OCI-LY3 (cell line): ENCODE data around the gene DRD3.

Experiments
- H2AFZ ChIP-seq: fragments of 200-600, 300-600 bp; shearing (Covaris generic); 2 replicates; pipeline ENCODE4 v1.6.0; 2014; ENCODE audit warnings: antibody characterized with exemption, low read depth, low read length
- H3K27ac ChIP-seq: fragments of 200-600, 300-600 bp; sonication (generic); 2 replicates; pipeline ENCODE4 v1.5.1; 2014; ENCODE audit warnings: mild to moderate bottlenecking, low read length, moderate library complexity, mixed read lengths
- H3K27me3 ChIP-seq: fragments of 200-600, 300-600 bp; sonication (generic); 2 replicates; pipeline ENCODE4 v1.6.1; 2014; ENCODE audit warnings: low read depth, low read length, mixed read lengths
- H3K36me3 ChIP-seq: fragments of 200-600, 300-600 bp; sonication (generic); replicated peaks from 2 replicates; pipeline ENCODE3; 2014; ENCODE audit warnings: low read depth, low read length, mixed read lengths
- H3K4me1 ChIP-seq: fragments of 300-600, 200-600 bp; sonication (generic); 2 replicates; pipeline ENCODE4 v1.6.1; 2014; ENCODE audit warnings: low read length, mixed read lengths
- H3K4me2 ChIP-seq: fragments of 200-600, 300-600 bp; sonication (generic); 2 replicates; pipeline ENCODE4 v1.6.1; 2014; ENCODE audit warnings: low read length, mixed read lengths
- H3K4me3 ChIP-seq: fragments of 300-600, 200-600 bp; sonication (generic); 2 replicates; pipeline ENCODE4 v1.5.1; 2014; ENCODE audit warnings: antibody characterized with exemption, mild to moderate bottlenecking, low read length, moderate library complexity
- H3K79me2 ChIP-seq: fragments of 300-600, 200-600 bp; shearing (Covaris generic); 2 replicates; pipeline ENCODE4 v1.6.1; 2014; ENCODE audit warnings: mild to moderate bottlenecking, low read length, mixed read lengths
- H3K9ac ChIP-seq: fragments of 300-600, 200-600 bp; shearing (Covaris generic); 2 replicates; pipeline ENCODE4 v1.6.0; 2014; ENCODE audit warnings: mild to moderate bottlenecking, low read length, moderate library complexity
- H3K9me3 ChIP-seq: fragments of 200-600, 300-600 bp; shearing (Covaris generic); 2 replicates; pipeline ENCODE4 v1.6.1; 2014; ENCODE audit warnings: low read length, mixed read lengths; ENCODE audit not compliant: insufficient read depth
- H4K20me1 ChIP-seq: fragments of 200-600, 300-600 bp; sonication (generic); 2 replicates; pipeline ENCODE4 v1.6.1; 2016; ENCODE audit warnings: low read length, mixed read lengths; ENCODE audit not compliant: insufficient read depth
- CTCF ChIP-seq: fragments of 200-600, 300-600 bp; sonication (generic); IDR thresholded peaks from 2 replicates; pipeline ENCODE4 v1.5.1; 2014; ENCODE audit warnings: antibody characterized with exemption, low read length, low read depth
- EZH2phosphoT487 ChIP-seq: fragments of 200-600 bp; shearing (Covaris generic); IDR thresholded peaks from 2 replicates; pipeline ENCODE4 v1.6.1; 2018; ENCODE audit warnings: antibody characterized with exemption, mixed run types, low read depth

The DRD3 gene

DNA sequence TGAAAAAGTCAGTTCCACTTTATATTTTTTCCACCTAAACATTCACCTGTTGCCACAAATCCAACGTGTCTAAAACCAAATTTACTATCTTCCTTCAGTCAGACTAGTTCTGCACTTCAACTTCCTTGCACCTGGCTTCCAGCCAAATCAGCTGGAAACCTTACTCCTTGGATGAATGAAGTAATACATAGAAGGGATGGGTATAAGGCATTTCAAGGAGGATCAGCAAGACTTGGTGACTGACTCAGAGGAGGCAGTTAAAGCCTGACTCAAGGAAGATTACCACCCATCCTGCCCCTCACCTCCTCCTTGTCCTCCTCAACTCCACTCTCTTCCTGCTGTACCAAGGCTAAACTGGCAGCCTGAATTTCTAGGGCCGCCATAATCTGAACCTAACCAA is 85.3 kb downstream of the DRD3 start:
- Histone ChIP-seq H3K4me3 (no peak overlapping the region), H3K79me2 (no peaks in the 10 kb centered on the region), H4K20me1 (no peaks in the 10 kb centered on the region), H3K27me3 (no peaks in the 10 kb centered on the region), H3K27ac (no peak overlapping the region), H3K9ac (no peak overlapping the region), H3K4me2 (no peak overlapping the region), H3K4me1 (no peaks in the 10 kb centered on the region), H3K9me3 (no peaks in the 10 kb centered on the region), H2AFZ (no peak overlapping the region), H3K36me3 (peaks cover 3% of the 10 kb centered on the region)
- TF ChIP-seq CTCF (no peak), EZH2phosphoT487 (no peak)

DNA sequence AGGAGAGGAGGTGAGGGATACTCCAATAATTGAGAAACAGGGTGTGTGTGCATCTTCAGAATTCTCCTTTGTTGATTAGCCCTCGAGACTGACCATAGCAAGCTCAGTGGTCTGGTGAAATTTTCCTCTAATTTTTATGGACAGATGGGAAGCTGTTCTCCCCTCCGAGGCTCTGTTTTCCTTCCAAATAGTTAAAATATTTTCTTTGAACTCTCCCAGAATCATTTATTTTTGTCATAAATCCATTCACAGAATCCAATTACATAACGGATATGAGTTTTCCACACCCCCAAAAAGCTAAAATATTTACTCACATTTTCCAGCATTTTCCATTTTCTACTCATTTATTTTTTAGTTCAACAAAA is 85.9 kb downstream of the DRD3 start:
- Histone ChIP-seq H3K4me1 (no peaks in the 10 kb centered on the region), H3K4me2 (no peak overlapping the region), H4K20me1 (no peaks in the 10 kb centered on the region), H3K9me3 (no peaks in the 10 kb centered on the region), H2AFZ (no peak overlapping the region), H3K4me3 (no peak overlapping the region), H3K27ac (no peak overlapping the region), H3K79me2 (no peaks in the 10 kb centered on the region), H3K36me3 (peaks cover 6% of the 10 kb centered on the region), H3K9ac (no peak overlapping the region), H3K27me3 (no peaks in the 10 kb centered on the region)
- TF ChIP-seq EZH2phosphoT487 (no peak), CTCF (no peak)

GRCh38 chr3:114092151-114093015 is 86.5 kb downstream of the DRD3 start:
- no peak overlapping the region for H2AFZ ChIP-seq
- no peaks in the 10 kb centered on the region for H3K79me2 ChIP-seq
- H3K4me1 ChIP-seq, result no peaks in the 10 kb centered on the region
- no peaks in the 10 kb centered on the region for H4K20me1 ChIP-seq
- TF ChIP-seq CTCF, result no peak
- no peak for TF ChIP-seq EZH2phosphoT487
- no peak overlapping the region for H3K9ac ChIP-seq
- H3K4me3 ChIP-seq, result no peak overlapping the region
- no peaks in the 10 kb centered on the region for H3K9me3 ChIP-seq
- no peak overlapping the region for H3K4me2 ChIP-seq
- no peaks in the 10 kb centered on the region for H3K27me3 ChIP-seq
- H3K36me3 ChIP-seq, result peaks cover 10% of the 10 kb centered on the region
- no peak overlapping the region for H3K27ac ChIP-seq

DNA sequence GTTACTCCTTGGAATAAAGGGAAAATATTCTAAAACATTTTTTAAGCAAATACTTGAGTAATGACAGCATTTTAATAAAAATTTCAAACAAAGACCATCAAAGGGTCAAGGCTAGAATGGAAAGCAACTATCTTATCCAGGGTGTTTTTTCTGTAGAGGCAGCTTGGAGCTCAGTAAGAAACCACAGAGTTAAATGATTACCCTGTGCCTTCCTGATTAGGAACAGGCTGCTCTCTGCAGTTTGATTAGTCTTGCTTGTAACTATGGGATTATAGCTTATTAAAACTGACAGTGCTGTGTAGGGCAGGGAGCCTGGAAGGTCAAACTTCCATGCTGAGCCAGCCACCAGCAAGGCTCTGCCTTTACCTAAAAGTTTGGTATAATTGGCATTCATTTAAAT is 89.2 kb downstream of the DRD3 start:
- Histone ChIP-seq H4K20me1 (no peaks in the 10 kb centered on the region), H3K4me3 (no peak overlapping the region), H3K4me2 (no peak overlapping the region), H3K27ac (no peak overlapping the region), H3K9ac (no peak overlapping the region), H2AFZ (no peak overlapping the region), H3K36me3 (peaks cover 32% of the 10 kb centered on the region), H3K27me3 (no peaks in the 10 kb centered on the region), H3K9me3 (no peaks in the 10 kb centered on the region), H3K4me1 (no peaks in the 10 kb centered on the region), H3K79me2 (no peaks in the 10 kb centered on the region)
- TF ChIP-seq CTCF, result no peak
- TF ChIP-seq EZH2phosphoT487, result no peak
